HepG2 (cell line): ENCODE results near the gene SLFN14. TPM values are rescaled to one million over a fixed set of nuclear protein-coding genes. Genes with fewer than 3 reads are reported as not detected.

Source experiments
- ATAC-seq: fragments of 200-7000 bp; cut with Tn5 transposase; 3 replicates; pipeline ENCODE4 v1.9.1; 2020; ENCODE audit warnings: mild to moderate bottlenecking, moderate library complexity
- BruUV-seq: library from RNA; stranded (reverse); fragments of 400-500 nt; replicated peaks from 2 replicates; lab custom pipeline; 2021; lab: Mats Ljungman, UMichigan
- CTCF ChIA-PET: fragments of 300-600 bp; formaldehyde crosslinking; extraction: SDS; loops from one replicate; lab custom pipeline; 2021; ENCODE audit warnings: low total read pairs, inconsistent platforms, low intra/inter-chr PET ratio; lab: Yijun Ruan, JAX
- POLR2A ChIA-PET: fragments of 350-600 bp; sonication (Branson Sonifier 250); formaldehyde crosslinking; loops from one replicate; lab custom pipeline; 2020; ENCODE audit warnings: antibody characterized with exemption, inconsistent platforms; lab: Yijun Ruan, JAX
- DNase-seq: peaks from one replicate; pipeline ENCODE4 v3.0.0-alpha.2; 2015; ENCODE audit warnings: low spot score
- FAIRE-seq: peaks from 3 replicates; lab custom pipeline; 2011; peaks lifted over from hg19 to GRCh38; lab: Jason Lieb, UNC
- H2AFZ ChIP-seq: one replicate; pipeline ENCODE4 v1.6.1; 2011; ENCODE audit warnings: low read length, inconsistent platforms
- H3K27ac ChIP-seq: fragments of 300-600 bp; 3 replicates; pipeline ENCODE4 v1.8.0; 2011; ENCODE audit warnings: mixed run types, mild to moderate bottlenecking, mixed read lengths, low read length, inconsistent platforms; ENCODE audit not compliant: insufficient read depth; ENCODE audit errors: extremely low read length
- H3K27me3 ChIP-seq, 2 experiments: fragments of 200-600 bp in 1 of 2; 2 replicates in 1 of 2; 3 replicates in 1 of 2; pipeline versions ENCODE4 v1.6.0 to v1.8.0; 2011; ENCODE audit warnings: low read length in 2 of 2, mild to moderate bottlenecking in 2 of 2, moderate library complexity in 2 of 2, inconsistent platforms in 1 of 2; ENCODE audit not compliant: insufficient read depth in 2 of 2, control insufficient read depth in 1 of 2
- H3K36me3 ChIP-seq, 2 experiments: fragments of 200-600 bp in 1 of 2; replicated peaks in 1 of 2; 2 replicates in 1 of 2; 3 replicates in 1 of 2; pipeline versions ENCODE4 v1.5.1 to v1.8.0; 2011; ENCODE audit warnings: low read length in 2 of 2, inconsistent platforms in 1 of 2; ENCODE audit not compliant: insufficient read depth in 2 of 2, control insufficient read depth in 1 of 2
- H3K4me1 ChIP-seq: 2 replicates; pipeline ENCODE4 v1.5.1; 2012; ENCODE audit warnings: low read length, inconsistent platforms; ENCODE audit not compliant: insufficient read depth
- H3K4me2 ChIP-seq: 2 replicates; pipeline ENCODE4 v1.6.0; 2011; ENCODE audit warnings: low read depth, low read length, inconsistent platforms
- H3K4me3 ChIP-seq, 3 experiments: fragments of 200-600 bp in 1 of 3; sonication (generic), shearing (Covaris generic) in 1 of 3; replicated peaks in 1 of 3; 2 replicates each; pipeline ENCODE4 v1.5.1; 2011 to 2016; ENCODE audit warnings: low read length in 3 of 3, inconsistent platforms in 2 of 3, low read depth in 2 of 3, mild to moderate bottlenecking in 2 of 3, control low read depth in 1 of 3, mixed read lengths in 1 of 3; ENCODE audit not compliant: insufficient read depth in 1 of 3
- H3K79me2 ChIP-seq: one replicate; pipeline ENCODE4 v1.6.1; 2011; ENCODE audit warnings: low read length, inconsistent platforms; ENCODE audit not compliant: insufficient read depth
- H3K9ac ChIP-seq: 2 replicates; pipeline ENCODE4 v1.6.0; 2011; ENCODE audit warnings: mild to moderate bottlenecking, low read depth, low read length, inconsistent platforms; ENCODE audit not compliant: insufficient read depth
- H3K9me3 ChIP-seq: 2 replicates; pipeline ENCODE4 v1.5.1; 2012; ENCODE audit warnings: mild to moderate bottlenecking, low read length
- H4K20me1 ChIP-seq: 2 replicates; pipeline ENCODE4 v1.6.0; 2011; ENCODE audit warnings: inconsistent platforms, mild to moderate bottlenecking, low read length, moderate library complexity; ENCODE audit not compliant: insufficient read depth
- ELF1 ChIP-seq: sonication (generic); formaldehyde crosslinking; IDR thresholded peaks from 2 replicates; pipeline ENCODE4 v1.4.0; 2020; ENCODE audit warnings: missing genetic modification reagents
- HNF4G ChIP-seq, 2 experiments: sonication (generic) in 1 of 2; formaldehyde crosslinking in 1 of 2; IDR thresholded peaks; 2 replicates each; pipeline versions ENCODE4 v1.4.0 to v1.6.1; 2011 to 2020; ENCODE audit warnings: borderline replicate concordance in 2 of 2, low read depth in 2 of 2, mild to moderate bottlenecking in 2 of 2, low read length in 1 of 2, missing genetic modification reagents in 1 of 2, moderate library complexity in 1 of 2
- NFE2L1 ChIP-seq: sonication (generic); formaldehyde crosslinking; IDR thresholded peaks from 2 replicates; pipeline ENCODE4 v1.4.0; 2020; ENCODE audit warnings: missing genetic modification reagents, mild to moderate bottlenecking, borderline replicate concordance
- ZBTB38 ChIP-seq: sonication (generic); formaldehyde crosslinking; IDR thresholded peaks from 2 replicates; pipeline ENCODE4 v1.5.1; 2020; ENCODE audit warnings: mild to moderate bottlenecking, missing genetic modification reagents
- ZNF441 ChIP-seq: sonication (generic); formaldehyde crosslinking; IDR thresholded peaks from 2 replicates; pipeline ENCODE4 v1.7.0; 2021; ENCODE audit warnings: missing genetic modification reagents, borderline replicate concordance
- ZNF644 ChIP-seq: IDR thresholded peaks from 2 replicates; pipeline ENCODE4 v1.6.1; 2016; ENCODE audit warnings: low read depth
- ZNF652 ChIP-seq: IDR thresholded peaks from 2 replicates; pipeline ENCODE4 v1.6.1; 2016; ENCODE audit warnings: low read depth, borderline replicate concordance
- WGBS: methylation state at CpG from one replicate; pipeline ENCODE4 v1.1.6; 2017; ENCODE audit warnings: low lambda C conversion rate; 5-methylcytosine and 5-hydroxymethylcytosine counted together
- in situ Hi-C: cut with HindIII; loops from 2 replicates; pipeline ENCODE4 v1.10.0; 2017; ENCODE audit warnings: low pct_unique_long_range_greater_than_20kb; ENCODE audit not compliant: extremely low pct_ligation_motif_present
- intact Hi-C: fragments of 100-400 bp; cut with micrococcal nuclease; formaldehyde crosslinking; loops from one replicate; pipeline ENCODE4 v1.10.0; 2022; ENCODE audit not compliant: unreplicated experiment
- polyA plus RNA-seq, 8 experiments: library from polyadenylated mRNA; depleted of rRNA in 3 of 8; stranded (reverse) in 7 of 8; unstranded in 1 of 8; fragments of >200 nt; fragmentation: Illumina TruSeq in 4 of 8; extraction: Trizol in 4 of 8; gene quantifications; 2 replicates each; pipeline versions ENCODE4 v1.2.1 to v1.2.3, GENCODE V29; 2011 to 2016; ENCODE audit warnings: low read depth in 4 of 8, missing spikeins in 1 of 8, mixed read lengths in 1 of 8; ENCODE audit not compliant: insufficient read depth in 1 of 8
- total RNA-seq, 5 experiments: library from RNA; depleted of rRNA; stranded (reverse); fragments of >200 nt; fragmentation: Illumina TruSeq; extraction: Trizol; gene quantifications; 2 replicates each; pipeline ENCODE4 v1.2.3, GENCODE V29; 2016; ENCODE audit warnings: low read depth in 1 of 5
- TF ChIP-seq, protein P1 (sequence below): sonication (generic); formaldehyde crosslinking; IDR thresholded peaks from 2 replicates; pipeline ENCODE4 v1.5.0; 2020; ENCODE audit warnings: mild to moderate bottlenecking, missing genetic modification reagents, borderline replicate concordance
- TF ChIP-seq, protein P2 (sequence below): sonication (generic); formaldehyde crosslinking; conservative IDR thresholded peaks from 2 replicates; pipeline ENCODE4 v1.4.0; 2020; ENCODE audit warnings: missing genetic modification reagents
- TF ChIP-seq, protein P3 (sequence below): sonication (generic); formaldehyde crosslinking; IDR thresholded peaks from 2 replicates; pipeline ENCODE4; 2020; ENCODE audit warnings: missing genetic modification reagents, mild to moderate bottlenecking, borderline replicate concordance

SLFN14 gene
- total and polyA plus RNA-seq, 2 of the 13 experiments (the other 11 are each of a cell fraction or from before 2014, with no cell fraction given) = not detected

DNA sequence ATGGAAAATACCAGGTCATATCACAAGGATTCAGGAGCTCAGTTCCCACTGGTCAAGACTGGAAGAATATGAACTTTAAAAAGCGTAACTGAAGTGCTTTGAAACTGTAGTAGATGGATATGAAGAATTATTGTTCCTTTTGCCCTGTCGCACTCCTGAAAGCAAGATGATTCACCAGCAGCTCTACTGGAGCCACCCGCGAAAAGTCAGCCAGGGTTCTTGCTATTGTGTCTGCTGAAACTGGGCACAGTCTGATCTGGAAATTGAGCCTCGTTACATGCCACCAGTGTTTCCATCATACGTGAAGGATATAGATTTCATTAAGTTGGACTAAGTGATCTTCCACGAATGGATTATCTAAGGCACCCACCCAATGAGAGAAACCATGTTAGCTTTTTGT is 43.1 kb upstream of the SLFN14 start:
- Histone ChIP-seq H3K9ac (no peak overlapping the region), H3K4me3 (no peak overlapping the region), H4K20me1 (no peaks in the 10 kb centered on the region), H3K9me3 (no peaks in the 10 kb centered on the region), H3K4me1 (no peaks in the 10 kb centered on the region), H3K27me3 (no peaks in the 10 kb centered on the region), H3K79me2 (no peaks in the 10 kb centered on the region), H3K36me3 (peaks cover 14 to 55% of the 10 kb centered on the region in 2 experiments), H3K27ac (no peak overlapping the region)
- DNase-seq (no peak), FAIRE-seq (no peak)
- intact Hi-C loops (no loop called here), in situ Hi-C loops (no loop called here)
- no TSS peak for BruUV-seq
- CTCF ChIA-PET = no interaction called here
- TF ChIP-seq ZNF652 = no peak
- TF ChIP-seq ELF1 (CRISPR knock-in tag) = no peak
- TF ChIP-seq, protein P1, sequence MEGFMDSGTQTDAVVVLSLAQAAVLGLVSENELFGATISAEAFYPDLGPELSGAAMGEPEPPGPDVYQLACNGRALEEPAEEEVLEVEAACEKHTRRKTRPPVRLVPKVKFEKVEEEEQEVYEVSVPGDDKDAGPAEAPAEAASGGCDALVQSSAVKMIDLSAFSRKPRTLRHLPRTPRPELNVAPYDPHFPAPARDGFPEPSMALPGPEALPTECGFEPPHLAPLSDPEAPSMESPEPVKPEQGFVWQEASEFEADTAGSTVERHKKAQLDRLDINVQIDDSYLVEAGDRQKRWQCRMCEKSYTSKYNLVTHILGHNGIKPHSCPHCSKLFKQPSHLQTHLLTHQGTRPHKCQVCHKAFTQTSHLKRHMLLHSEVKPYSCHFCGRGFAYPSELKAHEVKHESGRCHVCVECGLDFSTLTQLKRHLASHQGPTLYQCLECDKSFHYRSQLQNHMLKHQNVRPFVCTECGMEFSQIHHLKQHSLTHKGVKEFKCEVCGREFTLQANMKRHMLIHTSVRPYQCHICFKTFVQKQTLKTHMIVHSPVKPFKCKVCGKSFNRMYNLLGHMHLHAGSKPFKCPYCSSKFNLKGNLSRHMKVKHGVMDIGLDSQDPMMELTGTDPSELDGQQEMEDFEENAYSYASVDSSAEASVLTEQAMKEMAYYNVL (CRISPR knock-in tag) = no peak
- TF ChIP-seq ZNF441 (CRISPR knock-in tag) = no peak
- TF ChIP-seq NFE2L1 (CRISPR knock-in tag) = no peak
- TF ChIP-seq, protein P2, sequence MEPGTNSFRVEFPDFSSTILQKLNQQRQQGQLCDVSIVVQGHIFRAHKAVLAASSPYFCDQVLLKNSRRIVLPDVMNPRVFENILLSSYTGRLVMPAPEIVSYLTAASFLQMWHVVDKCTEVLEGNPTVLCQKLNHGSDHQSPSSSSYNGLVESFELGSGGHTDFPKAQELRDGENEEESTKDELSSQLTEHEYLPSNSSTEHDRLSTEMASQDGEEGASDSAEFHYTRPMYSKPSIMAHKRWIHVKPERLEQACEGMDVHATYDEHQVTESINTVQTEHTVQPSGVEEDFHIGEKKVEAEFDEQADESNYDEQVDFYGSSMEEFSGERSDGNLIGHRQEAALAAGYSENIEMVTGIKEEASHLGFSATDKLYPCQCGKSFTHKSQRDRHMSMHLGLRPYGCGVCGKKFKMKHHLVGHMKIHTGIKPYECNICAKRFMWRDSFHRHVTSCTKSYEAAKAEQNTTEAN (CRISPR knock-in tag) = no peak
- TF ChIP-seq HNF4G (IDR thresholded peaks at IDR 0.05; ENCODE audit: borderline replicate concordance, low read depth, low read length) = no peak
- TF ChIP-seq HNF4G (CRISPR knock-in tag; IDR thresholded peaks at IDR 0.05; ENCODE audit: borderline replicate concordance, low read depth) = no peak
- TF ChIP-seq ZBTB38 (CRISPR knock-in tag) = no peak
- TF ChIP-seq, protein P3, sequence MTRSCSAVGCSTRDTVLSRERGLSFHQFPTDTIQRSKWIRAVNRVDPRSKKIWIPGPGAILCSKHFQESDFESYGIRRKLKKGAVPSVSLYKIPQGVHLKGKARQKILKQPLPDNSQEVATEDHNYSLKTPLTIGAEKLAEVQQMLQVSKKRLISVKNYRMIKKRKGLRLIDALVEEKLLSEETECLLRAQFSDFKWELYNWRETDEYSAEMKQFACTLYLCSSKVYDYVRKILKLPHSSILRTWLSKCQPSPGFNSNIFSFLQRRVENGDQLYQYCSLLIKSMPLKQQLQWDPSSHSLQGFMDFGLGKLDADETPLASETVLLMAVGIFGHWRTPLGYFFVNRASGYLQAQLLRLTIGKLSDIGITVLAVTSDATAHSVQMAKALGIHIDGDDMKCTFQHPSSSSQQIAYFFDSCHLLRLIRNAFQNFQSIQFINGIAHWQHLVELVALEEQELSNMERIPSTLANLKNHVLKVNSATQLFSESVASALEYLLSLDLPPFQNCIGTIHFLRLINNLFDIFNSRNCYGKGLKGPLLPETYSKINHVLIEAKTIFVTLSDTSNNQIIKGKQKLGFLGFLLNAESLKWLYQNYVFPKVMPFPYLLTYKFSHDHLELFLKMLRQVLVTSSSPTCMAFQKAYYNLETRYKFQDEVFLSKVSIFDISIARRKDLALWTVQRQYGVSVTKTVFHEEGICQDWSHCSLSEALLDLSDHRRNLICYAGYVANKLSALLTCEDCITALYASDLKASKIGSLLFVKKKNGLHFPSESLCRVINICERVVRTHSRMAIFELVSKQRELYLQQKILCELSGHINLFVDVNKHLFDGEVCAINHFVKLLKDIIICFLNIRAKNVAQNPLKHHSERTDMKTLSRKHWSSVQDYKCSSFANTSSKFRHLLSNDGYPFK (CRISPR knock-in tag) = no peak
- TF ChIP-seq ZNF644 (CRISPR knock-in tag) = no peak
- TF ChIP-seq, all 625 proteins: peak for 0
- 96% methylated on average over 7 of the region's 7 CpGs for WGBS
- Histone ChIP-seq H3K4me2 (no peak overlapping the region), H2AFZ (no peak overlapping the region)
- POLR2A ChIA-PET = interaction anchor here (0.6 to 1.5 kb wide), 2 partner anchors 21 to 25 kb away, joined by 3 read pairs; partner anchors contain the start of gene PEX12
- ATAC-seq = no peak
